ENCODE measurements around the gene EIF4E2.

- TF ChIP-seq CTCF (conservative IDR thresholded peaks at IDR 0.05 in 1 of 2, IDR thresholded peaks at IDR 0.05 in 1 of 2; ENCODE audit: extremely low read depth in 1 of 2, insufficient read depth in 1 of 2, low read depth in 1 of 2, low read length in 2 of 2), result no peak
- TF ChIP-seq EZH2 (IDR thresholded peaks at IDR 0.05; ENCODE audit: borderline replicate concordance, low read length), result no peak
Measured at GRCh38 chr2:232551250-232551638, 755 bp downstream of the EIF4E2 start.

Data from mammary epithelial cell (primary cell).